OCI-LY1 (cell line): ENCODE results near the gene CBX8.

Experiments used
- CTCF ChIP-seq: fragments of 200-600 bp; sonication (generic), shearing (Covaris generic); IDR thresholded peaks from 2 replicates; pipeline ENCODE4 v1.5.1; 2017; ENCODE audit warnings: mild to moderate bottlenecking, antibody characterized with exemption, low read length, moderate library complexity, mixed read lengths
- EZH2 ChIP-seq: fragments of 200-600 bp; sonication (generic), shearing (Covaris generic); IDR thresholded peaks from 2 replicates; pipeline ENCODE4 v1.8.0; 2017; ENCODE audit warnings: borderline replicate concordance, mixed run types, mild to moderate bottlenecking, antibody characterized with exemption, low read length, moderate library complexity, mixed read lengths

- no peak for TF ChIP-seq CTCF
- TF ChIP-seq EZH2: no peak
Observed at GRCh38 chr17:79742951-79743476, 53.9 kb downstream of the CBX8 start.
